ENCODE measurements around the gene GJA9. TPM values are rescaled to one million over a fixed set of nuclear protein-coding genes. Genes with fewer than 3 reads are reported as not detected.

The GJA9 gene
- polyA plus RNA-seq, 2 of the 4 experiments (the other 2 are of a cell fraction): not detected

- no peak for TF ChIP-seq ELK1 (IDR thresholded peaks at IDR 0.05; ENCODE audit: low read depth, low read length)
- TF ChIP-seq BCL3 (IDR thresholded peaks at IDR 0.05): peak; percentile 60; the same call in 1 of the 3 replicates
- TF ChIP-seq JUN (IDR thresholded peaks at IDR 0.05): peak in 1 of 2 experiments; percentile 52; a peak in 1 of 5 replicates
- TF ChIP-seq EHMT2 (IDR thresholded peaks at IDR 0.05; ENCODE audit: low read depth): no peak
- TF ChIP-seq PBX3 (IDR thresholded peaks at IDR 0.05): no peak
- TF ChIP-seq RCOR1 (IDR thresholded peaks at IDR 0.05; ENCODE audit: low read depth, low read length): no peak
Observed at GRCh38 chr1:38873027-38873969, 8.1 kb downstream of the GJA9 start, which contains the start of gene MYCBP (continued).

GRCh38 chr1:38872401-38873026, 8.9 kb downstream of the GJA9 start:
- Histone ChIP-seq H3K4me1 (peaks cover 10% of the 10 kb centered on the region; the same call in 2 of the 3 replicates), H3K4me2 (peak overlapping the region; percentile 98), H3K9me3 (no peaks in the 10 kb centered on the region), H3K4me3 (peak overlapping the region; percentile 63), H3K27ac (peak overlapping the region; percentile 57 to 88)
- no peak for TF ChIP-seq TFCP2L1 (CRISPR knock-in tag; IDR thresholded peaks at IDR 0.05)
- no peak for TF ChIP-seq KDM5A (IDR thresholded peaks at IDR 0.05)
- TF ChIP-seq EP300 (IDR thresholded peaks at IDR 0.05): no peak
- no peak for TF ChIP-seq NFE2L2 (conservative IDR thresholded peaks at IDR 0.05; ENCODE audit: low read length)
- no peak for TF ChIP-seq PHF8 (IDR thresholded peaks at IDR 0.05; ENCODE audit: borderline replicate concordance, low read depth)
- no peak for TF ChIP-seq EHF (CRISPR knock-in tag; IDR thresholded peaks at IDR 0.05)
- no peak for TF ChIP-seq BHLHE40 (IDR thresholded peaks at IDR 0.05; ENCODE audit: low read depth, low read length)
- no peak for TF ChIP-seq MYC (IDR thresholded peaks at IDR 0.05; ENCODE audit: borderline replicate concordance, low read length)
- no peak for TF ChIP-seq HMGXB4 (CRISPR knock-in tag; IDR thresholded peaks at IDR 0.05; ENCODE audit: borderline replicate concordance)
- no peak for TF ChIP-seq HDAC2 (IDR thresholded peaks at IDR 0.05)
- TF ChIP-seq PBX3 (IDR thresholded peaks at IDR 0.05): no peak
- WGBS (ENCODE audit: missing lambda C conversion rate): 5% methylated on average over 20 of the region's 25 CpGs
- POLR2A ChIA-PET: no interaction called here
- DNase-seq (ENCODE audit: low read depth in 1 of 2, low spot score in 1 of 2): peak in 1 of 2 experiments; percentile 15
- CTCF ChIA-PET: interaction anchor here (1.2 kb wide), 1 partner anchor 219 kb away, joined by 3 read pairs; no protein-coding TSS in a partner anchor
- no peak for FAIRE-seq
- ATAC-seq: peak; percentile 27 to 55; a peak in 4 of 6 replicates

Data from A549 (cell line).